ENCODE data around the gene KCNIP3.
"Not testable (repeated sequence)": the region's sequence is repeated elsewhere in the genome, so short reads cannot be mapped to it uniquely, and the experiment has no call there.

KCNIP3 gene

GRCh38 chr2:95387358-95387757, 90.2 kb downstream of the KCNIP3 start:
- peaks cover 11% of the 10 kb centered on the region for H3K27me3 Mint-ChIP-seq
- peaks cover 3% of the 10 kb centered on the region for H3K4me1 Mint-ChIP-seq (ENCODE audit: low read depth)
- no peaks in the 10 kb centered on the region for H3K9me3 Mint-ChIP-seq
- no peaks in the 10 kb centered on the region for H3K36me3 Mint-ChIP-seq (ENCODE audit: low read depth)
- DNase-seq: no peak
- no peak overlapping the region for H3K27ac Mint-ChIP-seq
- no peak overlapping the region for H3K4me3 Mint-ChIP-seq

DNA sequence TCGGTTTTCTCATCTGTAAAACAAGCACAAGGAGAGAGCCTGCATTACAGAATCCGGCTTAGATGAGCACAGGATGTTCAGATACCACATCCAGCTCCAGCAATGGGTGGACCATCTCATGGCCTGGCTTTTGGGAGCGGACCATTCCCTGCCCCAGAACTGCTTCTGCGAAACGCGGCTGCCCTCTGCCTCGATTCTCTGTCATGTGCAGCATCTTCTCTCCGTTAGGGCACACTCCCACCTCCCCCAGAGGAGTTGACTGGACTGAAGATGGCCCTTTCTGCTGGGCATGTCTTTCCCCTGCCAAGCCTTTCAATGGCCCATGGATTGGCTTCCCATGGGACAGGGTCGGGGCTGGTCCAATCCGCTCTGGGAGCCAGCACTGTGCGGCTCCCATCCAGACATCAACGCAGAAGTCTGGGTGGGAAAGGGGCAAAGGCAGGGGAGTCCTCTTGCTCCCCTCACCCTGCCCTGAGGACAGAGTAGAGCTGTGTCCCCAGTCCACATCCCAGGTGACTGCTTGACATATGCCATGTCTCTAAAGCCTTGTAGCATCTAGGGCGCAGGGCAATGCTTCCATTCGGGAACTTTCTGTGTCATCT, 91.0 kb downstream of the KCNIP3 start:
- Mint-ChIP-seq H3K9me3 (no peaks in the 10 kb centered on the region), H3K27me3 (peaks cover 11% of the 10 kb centered on the region), H3K27ac (no peak overlapping the region), H3K4me1 (ENCODE audit: low read depth) (peaks cover 3% of the 10 kb centered on the region), H3K36me3 (ENCODE audit: low read depth) (no peaks in the 10 kb centered on the region), H3K4me3 (no peak overlapping the region)
- no peak for DNase-seq

DNA sequence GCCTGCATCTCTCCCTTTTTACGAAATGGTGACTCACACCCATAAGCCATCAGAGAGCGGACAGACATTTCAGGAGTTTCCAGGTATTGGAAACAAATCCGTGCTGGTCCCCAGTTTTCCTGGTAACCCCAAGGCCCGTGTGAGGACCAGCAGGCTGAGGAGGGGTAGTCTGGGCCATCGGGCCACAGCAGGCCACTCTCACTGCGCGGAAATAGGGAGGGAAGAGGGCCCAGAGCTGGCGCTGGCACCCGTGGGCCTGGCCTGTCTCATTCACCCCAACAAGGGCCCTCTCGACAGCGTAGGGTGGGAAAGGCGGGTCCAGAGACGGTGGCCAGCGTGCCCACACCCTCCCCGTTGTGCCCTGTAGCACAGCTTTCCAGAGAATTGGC, 91.7 kb downstream of the KCNIP3 start:
- Mint-ChIP-seq H3K4me1 (ENCODE audit: low read depth) (peaks cover 3% of the 10 kb centered on the region), H3K36me3 (ENCODE audit: low read depth) (no peaks in the 10 kb centered on the region), H3K27me3 (peaks cover 8% of the 10 kb centered on the region), H3K9me3 (no peaks in the 10 kb centered on the region), H3K4me3 (no peak overlapping the region), H3K27ac (no peak overlapping the region)
- DNase-seq: no peak

- no peak overlapping the region for H3K27ac Mint-ChIP-seq
- peaks cover 3% of the 10 kb centered on the region for H3K4me1 Mint-ChIP-seq (ENCODE audit: low read depth)
- DNase-seq: peak; percentile 59
- H3K9me3 Mint-ChIP-seq: no peaks in the 10 kb centered on the region
- H3K36me3 Mint-ChIP-seq (ENCODE audit: low read depth): no peaks in the 10 kb centered on the region
- H3K27me3 Mint-ChIP-seq: peaks cover 5% of the 10 kb centered on the region
- H3K4me3 Mint-ChIP-seq: no peak overlapping the region
These were observed 92.3 kb downstream of the KCNIP3 start for GRCh38 chr2:95389245-95390119.

DNA sequence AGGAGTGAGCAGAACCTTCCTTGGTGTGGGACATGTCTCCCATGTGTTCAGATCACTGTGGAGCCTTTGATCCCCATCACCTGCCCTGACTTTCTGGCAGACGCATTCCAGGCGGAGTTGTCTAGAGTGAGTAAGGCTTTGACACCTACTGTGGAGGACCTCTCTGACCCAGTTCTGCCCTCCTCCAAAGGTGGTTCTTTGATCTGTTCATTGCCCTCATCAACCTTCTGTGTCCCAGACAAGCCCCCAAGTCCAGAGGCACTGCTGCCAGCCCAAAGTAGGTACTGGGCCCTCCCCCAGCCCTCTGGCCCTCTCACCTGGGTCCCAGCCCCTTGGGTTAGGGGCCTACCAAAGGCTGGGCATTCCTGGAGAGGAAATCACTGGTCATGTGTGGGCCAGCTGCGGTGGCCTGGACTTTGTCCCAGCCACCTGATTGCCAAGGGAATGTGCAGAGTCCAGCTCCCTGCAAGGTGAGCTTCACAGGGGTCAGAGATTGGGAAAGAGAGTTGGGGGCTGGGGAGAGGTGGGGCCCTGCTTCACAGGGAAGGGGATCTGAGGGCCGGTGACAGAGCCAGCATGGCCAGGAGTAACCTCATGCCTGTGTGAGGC, 93.2 kb downstream of the KCNIP3 start:
- Mint-ChIP-seq H3K4me1 (ENCODE audit: low read depth) (peaks cover 3% of the 10 kb centered on the region), H3K36me3 (ENCODE audit: low read depth) (no peaks in the 10 kb centered on the region), H3K27ac (no peak overlapping the region), H3K9me3 (no peaks in the 10 kb centered on the region), H3K27me3 (peaks cover 5% of the 10 kb centered on the region), H3K4me3 (no peak overlapping the region)
- no peak for DNase-seq

- peaks cover 3% of the 10 kb centered on the region for H3K4me1 Mint-ChIP-seq (ENCODE audit: low read depth)
- H3K4me3 Mint-ChIP-seq: no peak overlapping the region
- no peaks in the 10 kb centered on the region for H3K36me3 Mint-ChIP-seq (ENCODE audit: low read depth)
- no peaks in the 10 kb centered on the region for H3K9me3 Mint-ChIP-seq
- H3K27me3 Mint-ChIP-seq: peaks cover 5% of the 10 kb centered on the region
- DNase-seq: no peak
- H3K27ac Mint-ChIP-seq: no peak overlapping the region
These were observed 93.8 kb downstream of the KCNIP3 start for GRCh38 chr2:95390881-95391321.

DNA sequence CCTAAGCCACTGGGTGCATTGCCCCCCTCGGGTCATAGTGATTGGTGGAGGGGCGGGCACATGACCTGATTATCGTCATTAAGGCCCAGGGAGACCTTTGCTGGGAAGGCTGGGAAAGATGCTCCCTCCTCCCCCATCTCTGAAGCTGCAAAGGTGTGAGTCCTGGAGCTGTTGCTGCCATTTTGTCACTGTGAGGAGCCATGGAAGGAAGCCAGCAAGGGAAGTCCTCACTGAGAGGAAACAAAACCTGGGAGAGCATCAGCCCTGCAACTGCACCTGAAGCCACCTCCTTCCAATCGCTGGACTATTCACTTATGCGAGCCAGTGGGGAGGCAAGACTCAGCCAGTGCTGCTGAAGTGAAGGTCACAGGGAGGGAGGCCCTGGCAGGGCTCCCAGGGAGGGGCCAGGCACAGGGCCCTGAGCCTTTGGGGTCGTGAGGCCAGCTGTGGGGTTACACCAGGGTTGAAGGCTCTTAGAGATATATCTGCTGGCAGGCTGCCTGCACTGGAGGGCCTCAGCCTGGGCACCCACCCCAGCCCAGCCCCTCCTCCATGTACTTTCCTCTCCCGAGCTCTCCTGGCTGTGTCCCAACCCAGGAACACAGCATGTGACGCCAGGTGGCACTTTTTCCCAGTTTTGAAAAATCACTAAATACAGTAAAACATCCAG, 94.6 kb downstream of the KCNIP3 start:
- H3K27ac Mint-ChIP-seq: no peak overlapping the region
- H3K27me3 Mint-ChIP-seq: peaks cover 5% of the 10 kb centered on the region
- H3K4me1 Mint-ChIP-seq (ENCODE audit: low read depth): peaks cover 3% of the 10 kb centered on the region
- no peak for DNase-seq
- H3K36me3 Mint-ChIP-seq (ENCODE audit: low read depth): no peaks in the 10 kb centered on the region
- H3K9me3 Mint-ChIP-seq: no peaks in the 10 kb centered on the region
- H3K4me3 Mint-ChIP-seq: no peak overlapping the region

DNA sequence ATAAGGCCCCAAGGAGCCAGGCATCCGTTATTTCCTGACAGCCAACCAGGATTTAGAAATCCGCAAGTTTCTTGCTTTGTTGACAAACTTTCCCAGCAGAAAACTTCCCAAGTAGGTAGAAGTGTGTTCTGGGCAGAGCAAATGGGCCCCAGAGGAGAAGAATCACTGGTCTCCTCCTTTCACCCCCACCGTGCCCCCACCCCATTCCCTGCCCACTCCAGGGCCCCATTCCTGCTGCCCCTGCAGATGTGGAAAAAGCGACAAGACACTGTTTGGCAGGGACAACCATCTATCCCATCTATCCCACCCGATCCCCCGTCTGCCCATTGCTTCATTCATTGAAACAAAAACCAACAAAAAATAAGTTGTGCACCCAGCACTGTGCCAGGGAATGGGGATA, 95.2 kb downstream of the KCNIP3 start:
- Mint-ChIP-seq H3K4me3 (no peak overlapping the region), H3K4me1 (ENCODE audit: low read depth) (peaks cover 3% of the 10 kb centered on the region), H3K36me3 (ENCODE audit: low read depth) (no peaks in the 10 kb centered on the region), H3K27ac (no peak overlapping the region), H3K27me3 (peaks cover 5% of the 10 kb centered on the region), H3K9me3 (no peaks in the 10 kb centered on the region)
- DNase-seq: no peak

DNA sequence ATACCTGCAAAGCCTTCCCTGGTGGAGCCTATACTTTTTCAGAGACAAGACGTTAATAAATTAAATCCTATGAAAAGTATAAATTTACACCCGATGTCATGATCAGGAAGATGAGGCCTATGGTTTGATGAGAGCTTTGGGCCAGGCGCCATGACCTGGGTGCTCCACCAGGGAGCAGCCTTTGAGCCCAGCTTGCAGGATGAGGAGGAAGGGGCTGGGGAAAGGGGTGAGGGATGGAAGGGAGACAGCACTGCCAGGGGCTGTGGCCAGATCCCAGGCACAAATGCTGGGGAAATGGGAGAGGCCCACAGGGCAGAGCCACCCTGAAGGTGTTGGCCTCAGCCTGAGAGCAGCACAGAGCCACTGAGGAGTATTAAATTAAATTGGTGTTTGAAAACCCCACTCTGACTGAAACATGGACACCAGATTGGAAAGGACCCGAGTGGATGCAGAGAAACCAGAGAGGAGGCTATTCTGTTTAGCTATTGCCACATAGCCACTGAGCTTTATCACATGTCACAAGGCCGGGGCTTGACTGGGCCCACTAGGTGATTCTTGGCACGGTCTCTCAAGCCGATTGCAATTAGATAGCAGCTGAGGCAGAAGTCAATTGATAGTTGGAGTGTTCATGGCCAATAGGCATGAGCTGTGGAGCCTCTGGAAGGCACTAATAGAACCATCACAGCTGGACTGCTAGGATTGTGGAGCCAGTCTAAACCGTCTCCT, 95.7 kb downstream of the KCNIP3 start:
- H3K4me1 Mint-ChIP-seq (ENCODE audit: low read depth): peaks cover 3% of the 10 kb centered on the region
- no peak overlapping the region for H3K4me3 Mint-ChIP-seq
- H3K27ac Mint-ChIP-seq: no peak overlapping the region
- H3K9me3 Mint-ChIP-seq: no peaks in the 10 kb centered on the region
- no peak for DNase-seq
- peaks cover 3% of the 10 kb centered on the region for H3K27me3 Mint-ChIP-seq
- H3K36me3 Mint-ChIP-seq (ENCODE audit: low read depth): no peaks in the 10 kb centered on the region

GRCh38 chr2:95393901-95394300, 96.8 kb downstream of the KCNIP3 start:
- peaks cover 3% of the 10 kb centered on the region for H3K4me1 Mint-ChIP-seq (ENCODE audit: low read depth)
- DNase-seq: no peak
- no peaks in the 10 kb centered on the region for H3K27me3 Mint-ChIP-seq
- H3K4me3 Mint-ChIP-seq: no peak overlapping the region
- no peaks in the 10 kb centered on the region for H3K9me3 Mint-ChIP-seq
- H3K36me3 Mint-ChIP-seq (ENCODE audit: low read depth): no peaks in the 10 kb centered on the region
- no peak overlapping the region for H3K27ac Mint-ChIP-seq

DNA sequence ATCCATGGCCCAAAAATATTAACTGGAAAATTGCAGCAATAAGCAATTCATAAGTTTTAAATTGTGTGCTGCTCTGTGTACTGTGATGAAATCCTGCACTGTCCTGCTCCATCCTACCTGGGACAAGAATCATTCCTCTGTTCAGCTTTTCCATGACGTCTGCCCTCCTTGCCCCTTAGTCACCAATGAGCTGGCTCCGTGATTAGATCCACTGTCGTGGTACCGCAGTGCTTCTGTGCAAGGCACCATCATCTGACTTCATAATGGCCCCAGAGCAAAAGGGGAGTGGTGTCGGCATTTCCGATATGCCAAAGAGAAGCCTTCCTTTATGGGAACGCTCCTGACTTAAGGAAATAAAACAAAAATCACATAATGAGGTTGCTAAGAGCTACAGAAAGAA, 101.9 kb downstream of the KCNIP3 start:
- Mint-ChIP-seq H3K9me3 (no peaks in the 10 kb centered on the region), H3K27me3 (no peaks in the 10 kb centered on the region), H3K4me3 (no peak overlapping the region), H3K27ac (no peak overlapping the region), H3K36me3 (ENCODE audit: low read depth) (peaks cover 16% of the 10 kb centered on the region), H3K4me1 (ENCODE audit: low read depth) (peaks cover 15% of the 10 kb centered on the region)
- DNase-seq: no peak

DNA sequence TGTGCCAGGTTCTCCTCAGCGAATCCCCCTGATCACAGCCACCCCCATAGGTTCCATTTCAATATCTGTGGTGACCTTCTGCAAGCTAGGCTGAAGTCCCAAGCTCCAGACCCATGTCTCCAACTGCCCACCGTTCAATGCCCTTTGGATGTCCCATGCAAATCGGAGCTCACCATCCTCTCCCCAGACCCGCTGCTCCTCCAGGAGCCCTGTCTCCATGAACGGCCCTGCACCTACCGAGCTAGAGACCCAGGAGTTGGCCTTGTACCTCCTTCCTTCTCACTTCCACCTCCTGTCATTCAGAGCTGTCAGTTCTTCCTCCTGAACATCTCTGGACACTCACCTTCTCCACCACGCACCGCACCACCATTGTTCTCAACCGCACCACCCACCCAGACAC, 104.3 kb downstream of the KCNIP3 start:
- H3K27ac Mint-ChIP-seq: peak overlapping the region; percentile 95
- peaks cover 21% of the 10 kb centered on the region for H3K36me3 Mint-ChIP-seq (ENCODE audit: low read depth)
- no peaks in the 10 kb centered on the region for H3K27me3 Mint-ChIP-seq
- peak overlapping the region; percentile 99 for H3K4me3 Mint-ChIP-seq
- no peak for DNase-seq
- H3K4me1 Mint-ChIP-seq (ENCODE audit: low read depth): peaks cover 18% of the 10 kb centered on the region
- no peaks in the 10 kb centered on the region for H3K9me3 Mint-ChIP-seq

- peak overlapping the region; percentile 95 for H3K27ac Mint-ChIP-seq
- peaks cover 18% of the 10 kb centered on the region for H3K4me1 Mint-ChIP-seq (ENCODE audit: low read depth)
- DNase-seq, H3K9me3 Mint-ChIP-seq, H3K27me3 Mint-ChIP-seq: not testable (repeated sequence)
- peak overlapping the region; percentile 99 for H3K4me3 Mint-ChIP-seq
- peaks cover 24% of the 10 kb centered on the region for H3K36me3 Mint-ChIP-seq (ENCODE audit: low read depth)
These were observed 104.8 kb downstream of the KCNIP3 start for GRCh38 chr2:95402004-95402369.
